Measurements from ENCODE around the gene DSG3. TPM values are rescaled to one million over a fixed set of nuclear protein-coding genes. Genes with fewer than 3 reads are reported as not detected.
A peak's percentile ranks its signal among the peaks of the same experiment; 100 is the strongest.

The DSG3 gene
- total RNA-seq, 1 donor from 2014 or later = 271 TPM

- H3K27me3 ChIP-seq (ENCODE audit: control insufficient read depth, insufficient read depth, low read length) = no peaks in the 10 kb centered on the region
- no peak for TF ChIP-seq CTCF (IDR thresholded peaks at IDR 0.05; ENCODE audit: insufficient read depth, low read length, severe bottlenecking)
- no peak overlapping the region for H3K4me3 ChIP-seq (ENCODE audit: low read depth, low read length)
- peak; percentile 92 for DNase-seq (ENCODE audit: low read depth)
- no peak for FAIRE-seq
- no peaks in the 10 kb centered on the region for H3K36me3 ChIP-seq (ENCODE audit: control insufficient read depth, insufficient read depth, low read length)
Observed at GRCh38 chr18:31513189-31513935, 65.8 kb downstream of the DSG3 start.

GRCh38 chr18:31516437-31516836, 68.9 kb downstream of the DSG3 start:
- DNase-seq (ENCODE audit: low read depth) (no peak), FAIRE-seq (peak; percentile 28)
- no peak for TF ChIP-seq CTCF (IDR thresholded peaks at IDR 0.05; ENCODE audit: insufficient read depth, low read length, severe bottlenecking)

GRCh38 chr18:31526374-31526773, 78.8 kb downstream of the DSG3 start:
- TF ChIP-seq CTCF (IDR thresholded peaks at IDR 0.05; ENCODE audit: insufficient read depth, low read length, severe bottlenecking) = no peak
- H3K4me3 ChIP-seq (ENCODE audit: low read depth, low read length) = no peak overlapping the region
- no peak for DNase-seq (ENCODE audit: low read depth)
- no peaks in the 10 kb centered on the region for H3K27me3 ChIP-seq (ENCODE audit: control insufficient read depth, insufficient read depth, low read length)
- H3K36me3 ChIP-seq (ENCODE audit: control insufficient read depth, insufficient read depth, low read length) = peaks cover 16% of the 10 kb centered on the region
- no peak for FAIRE-seq

More at GRCh38 chr18:31516437-31516836, 68.9 kb downstream of the DSG3 start:
- Histone ChIP-seq H3K27me3 (ENCODE audit: control insufficient read depth, insufficient read depth, low read length) (no peaks in the 10 kb centered on the region), H3K4me3 (ENCODE audit: low read depth, low read length) (no peak overlapping the region), H3K36me3 (ENCODE audit: control insufficient read depth, insufficient read depth, low read length) (no peaks in the 10 kb centered on the region)

Other genes with a start within 250 kb of the DSG3 start
- under 0.01 and 0.64 TPM in 2 replicates for gene DSG1, start 129.6 kb upstream of the DSG3 start, total RNA-seq
- gene DSG4, start 71.0 kb upstream of the DSG3 start, total RNA-seq = under 0.01 TPM in 1 of 2 replicates, not detected in the other
- 91.5 and 110 TPM in 2 replicates for gene DSG2, start 50.4 kb downstream of the DSG3 start, total RNA-seq
- not detected in 2 replicates for gene TTR, start 144.1 kb downstream of the DSG3 start, total RNA-seq
- 1.8 and 2.4 TPM in 2 replicates for gene B4GALT6, start 236.8 kb downstream of the DSG3 start, total RNA-seq

Data from bronchial epithelial cell (primary cell).